HG02642 (cell line): ENCODE results near the gene ARHGEF12.

Experiments
- ATAC-seq: cut with Tn5 transposase; IDR thresholded peaks from one replicate; pipeline ENCODE4 v1.9.1; 2021; ENCODE audit warnings: mild to moderate bottlenecking; ENCODE audit not compliant: unreplicated experiment, poor library complexity

ARHGEF12 gene, protein sequence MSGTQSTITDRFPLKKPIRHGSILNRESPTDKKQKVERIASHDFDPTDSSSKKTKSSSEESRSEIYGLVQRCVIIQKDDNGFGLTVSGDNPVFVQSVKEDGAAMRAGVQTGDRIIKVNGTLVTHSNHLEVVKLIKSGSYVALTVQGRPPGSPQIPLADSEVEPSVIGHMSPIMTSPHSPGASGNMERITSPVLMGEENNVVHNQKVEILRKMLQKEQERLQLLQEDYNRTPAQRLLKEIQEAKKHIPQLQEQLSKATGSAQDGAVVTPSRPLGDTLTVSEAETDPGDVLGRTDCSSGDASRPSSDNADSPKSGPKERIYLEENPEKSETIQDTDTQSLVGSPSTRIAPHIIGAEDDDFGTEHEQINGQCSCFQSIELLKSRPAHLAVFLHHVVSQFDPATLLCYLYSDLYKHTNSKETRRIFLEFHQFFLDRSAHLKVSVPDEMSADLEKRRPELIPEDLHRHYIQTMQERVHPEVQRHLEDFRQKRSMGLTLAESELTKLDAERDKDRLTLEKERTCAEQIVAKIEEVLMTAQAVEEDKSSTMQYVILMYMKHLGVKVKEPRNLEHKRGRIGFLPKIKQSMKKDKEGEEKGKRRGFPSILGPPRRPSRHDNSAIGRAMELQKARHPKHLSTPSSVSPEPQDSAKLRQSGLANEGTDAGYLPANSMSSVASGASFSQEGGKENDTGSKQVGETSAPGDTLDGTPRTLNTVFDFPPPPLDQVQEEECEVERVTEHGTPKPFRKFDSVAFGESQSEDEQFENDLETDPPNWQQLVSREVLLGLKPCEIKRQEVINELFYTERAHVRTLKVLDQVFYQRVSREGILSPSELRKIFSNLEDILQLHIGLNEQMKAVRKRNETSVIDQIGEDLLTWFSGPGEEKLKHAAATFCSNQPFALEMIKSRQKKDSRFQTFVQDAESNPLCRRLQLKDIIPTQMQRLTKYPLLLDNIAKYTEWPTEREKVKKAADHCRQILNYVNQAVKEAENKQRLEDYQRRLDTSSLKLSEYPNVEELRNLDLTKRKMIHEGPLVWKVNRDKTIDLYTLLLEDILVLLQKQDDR (N-terminal part only)

DNA sequence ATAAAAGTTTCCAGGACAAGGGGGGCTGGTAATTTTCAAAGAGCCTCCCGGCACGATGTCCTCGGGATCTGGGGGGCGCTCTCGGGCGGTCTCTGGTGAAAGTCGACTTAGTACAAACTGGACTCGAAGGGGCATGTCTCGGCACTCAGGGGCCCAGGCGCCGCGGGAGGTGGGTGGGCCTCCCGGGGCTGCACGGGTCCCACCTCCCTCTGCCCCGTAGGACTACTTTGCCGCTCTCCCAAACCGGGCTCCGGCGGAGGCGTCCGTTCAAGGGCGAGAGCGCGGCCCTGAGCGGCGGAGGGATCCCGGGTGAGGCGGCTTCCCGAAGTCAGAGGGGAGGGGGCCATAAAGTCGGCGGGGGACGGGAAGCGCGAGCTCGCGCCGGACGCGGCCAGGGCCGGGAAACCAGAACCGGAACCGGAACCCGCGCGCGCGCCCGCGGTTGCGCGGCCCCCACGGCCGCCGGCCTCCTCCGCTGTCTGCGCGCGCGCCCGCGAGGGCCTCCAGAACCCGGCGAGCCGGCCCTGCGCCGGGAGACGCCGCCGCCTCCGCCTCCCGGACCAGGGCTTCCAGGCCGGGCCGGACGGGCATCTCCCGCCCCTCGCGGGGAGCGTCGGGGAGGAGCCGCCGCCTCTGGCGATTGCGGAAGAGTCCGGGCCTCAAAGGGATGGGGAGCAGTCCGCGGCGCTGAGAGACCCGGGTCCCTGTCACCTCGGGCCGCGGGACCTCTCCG lies at the start of gene ARHGEF12:
Gene ARHGEF12 (plus strand): TSS at position 506 of the 733 bp plus-strand sequence. CDS start 831 bp downstream, outside the sequence.
- peak; percentile 64 for ATAC-seq

DNA sequence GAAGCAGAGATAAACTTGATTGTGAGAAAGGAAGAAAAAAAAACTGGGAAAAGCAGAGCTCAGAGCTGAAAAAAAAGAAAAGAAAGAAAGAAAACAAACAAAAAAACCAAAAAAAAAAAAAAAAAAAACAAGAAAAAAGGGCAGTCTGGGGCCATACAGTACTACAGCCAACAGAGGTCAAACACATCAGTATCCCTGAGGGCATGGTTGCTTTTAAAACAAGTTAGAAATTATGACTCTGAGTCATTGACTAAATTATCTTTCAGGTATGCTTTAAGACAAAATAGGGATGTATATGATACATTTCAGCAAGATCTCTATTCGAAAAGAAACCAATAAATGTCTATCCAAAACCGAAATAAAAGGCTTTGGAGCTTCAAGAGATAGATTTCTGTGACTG lies 48.2 kb upstream of the ARHGEF12 start:
- no peak for ATAC-seq

DNA sequence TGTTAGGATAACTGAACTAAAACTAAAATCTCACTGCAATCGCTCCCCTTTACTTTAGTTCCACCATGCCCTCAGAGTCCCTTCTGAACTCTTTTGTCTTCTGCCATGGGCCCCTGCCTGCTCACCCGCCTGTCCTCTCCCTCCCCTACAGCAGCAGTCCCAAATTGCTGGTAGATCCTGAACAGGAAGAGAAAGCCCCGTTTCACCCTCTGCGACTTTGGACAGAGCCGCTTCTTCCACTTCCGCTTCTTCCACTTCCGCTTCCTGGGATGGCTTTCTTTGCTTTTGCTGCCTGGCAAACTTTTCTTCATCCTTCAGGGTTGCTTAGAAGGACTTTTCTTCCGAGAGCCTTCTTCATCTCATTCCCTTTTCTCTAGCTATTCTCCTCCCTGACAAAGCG lies 46.8 kb upstream of the ARHGEF12 start:
- ATAC-seq, result no peak

DNA sequence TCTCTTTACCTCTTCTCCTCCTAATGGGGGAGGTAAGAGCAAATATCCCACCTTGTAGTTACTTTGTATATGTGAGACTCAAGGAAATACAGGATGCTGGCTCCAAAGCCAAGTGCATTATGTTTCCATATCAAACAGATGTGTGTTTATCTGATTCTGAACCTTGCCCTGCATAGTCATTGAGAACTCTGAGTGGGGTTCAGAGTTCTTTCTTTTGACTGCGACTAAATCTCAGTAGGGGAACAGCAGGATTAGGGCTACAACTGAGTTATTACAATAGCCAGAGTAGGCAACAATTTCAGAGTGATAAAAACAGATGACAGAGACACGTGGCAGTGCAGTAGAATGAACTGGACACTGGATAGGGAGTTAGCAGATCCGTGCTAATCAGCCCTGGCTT lies 45.3 kb upstream of the ARHGEF12 start:
- no peak for ATAC-seq

DNA sequence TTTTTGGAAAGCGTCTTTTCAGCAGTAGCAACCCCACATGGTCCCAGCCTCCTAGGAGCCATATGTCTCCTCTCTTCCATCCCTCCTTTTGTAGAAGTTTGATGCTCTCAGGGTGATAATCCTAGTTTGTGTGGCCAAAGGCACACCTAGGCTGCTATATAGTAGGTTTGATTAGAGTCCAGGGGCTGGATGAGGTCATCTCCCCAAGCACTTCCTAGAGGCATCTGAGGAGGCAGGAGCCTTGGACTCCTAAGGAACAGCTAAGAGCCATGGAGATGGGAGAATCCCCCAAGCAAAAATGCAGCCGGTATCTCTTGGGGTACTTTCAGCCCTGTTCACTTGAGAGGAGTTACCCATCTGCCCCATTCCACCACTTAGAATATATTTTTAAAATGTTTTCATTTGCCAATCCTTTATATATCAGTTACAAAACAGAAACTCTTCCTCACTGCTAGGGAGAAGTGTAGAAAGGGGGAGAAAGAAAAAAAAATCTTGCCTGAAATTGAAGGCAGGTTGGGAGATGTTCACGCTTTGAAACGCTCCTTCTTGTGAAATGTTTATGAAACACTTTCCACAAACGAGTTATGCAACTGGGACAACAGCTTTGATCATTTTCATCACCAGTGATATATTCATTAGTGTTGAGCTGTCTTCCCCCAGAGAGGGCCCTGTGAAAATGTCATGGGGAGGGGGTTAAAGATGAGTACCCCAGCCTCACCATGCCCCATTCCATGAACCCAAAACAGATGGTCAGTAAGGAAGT lies 43.0 kb upstream of the ARHGEF12 start:
- no peak for ATAC-seq

DNA sequence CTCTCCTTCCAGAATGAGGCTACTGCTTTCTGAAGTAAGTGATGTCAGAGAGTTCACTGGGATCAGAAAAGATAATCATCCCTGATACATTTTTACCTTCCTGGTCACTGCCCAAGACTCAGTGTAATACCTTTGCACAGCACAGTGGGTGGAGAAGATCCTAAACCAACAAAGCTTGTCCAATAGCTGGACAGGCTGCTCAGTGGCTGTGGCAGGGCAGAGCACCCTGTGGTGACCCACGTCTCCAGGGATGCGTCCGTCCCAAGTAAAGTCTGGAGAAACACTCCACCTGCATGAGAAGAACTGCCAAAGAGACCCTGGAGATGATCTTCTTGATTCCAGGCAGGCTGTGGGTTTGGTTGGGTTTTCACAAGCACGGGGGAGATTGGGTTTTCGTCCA lies 42.1 kb upstream of the ARHGEF12 start:
- ATAC-seq, result no peak

DNA sequence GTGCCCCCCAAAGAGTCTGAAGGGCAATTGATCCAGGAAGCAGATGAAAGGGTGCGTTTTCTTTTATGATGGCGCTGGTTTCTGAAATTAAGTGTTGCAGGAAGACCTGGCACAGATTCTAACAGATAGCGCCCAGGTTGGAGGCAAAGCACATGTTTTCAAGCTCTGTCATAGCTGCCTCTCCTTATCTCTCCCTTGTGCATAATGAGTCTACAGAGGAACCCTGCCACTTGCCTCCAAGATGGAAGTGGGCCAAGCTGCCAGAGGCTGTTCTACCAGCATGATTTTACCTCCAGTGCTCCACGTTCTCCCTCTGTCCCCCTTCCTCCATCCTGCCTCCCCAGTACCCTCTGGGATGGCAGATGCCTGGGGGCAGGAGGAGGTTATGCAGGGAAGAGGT lies 41.1 kb upstream of the ARHGEF12 start:
- ATAC-seq, result no peak

DNA sequence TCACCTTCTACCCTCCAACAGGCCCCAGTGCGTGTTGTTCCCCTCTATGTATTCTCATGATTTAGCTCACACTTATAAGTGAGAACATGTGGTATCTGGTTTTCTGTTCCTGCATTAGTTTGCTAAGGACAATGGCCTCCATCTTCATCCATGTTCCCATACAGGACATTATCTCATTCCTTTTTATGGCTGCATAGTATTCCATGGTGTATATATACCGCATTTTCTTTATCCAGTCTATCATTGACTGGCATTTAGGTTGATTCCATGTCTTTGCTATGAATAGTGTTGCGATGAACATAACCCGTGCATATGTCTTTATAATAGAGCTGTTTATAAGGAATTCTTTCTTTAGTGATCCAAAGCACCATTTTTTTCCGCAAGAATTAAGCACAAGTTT lies 39.7 kb upstream of the ARHGEF12 start:
- no peak for ATAC-seq

DNA sequence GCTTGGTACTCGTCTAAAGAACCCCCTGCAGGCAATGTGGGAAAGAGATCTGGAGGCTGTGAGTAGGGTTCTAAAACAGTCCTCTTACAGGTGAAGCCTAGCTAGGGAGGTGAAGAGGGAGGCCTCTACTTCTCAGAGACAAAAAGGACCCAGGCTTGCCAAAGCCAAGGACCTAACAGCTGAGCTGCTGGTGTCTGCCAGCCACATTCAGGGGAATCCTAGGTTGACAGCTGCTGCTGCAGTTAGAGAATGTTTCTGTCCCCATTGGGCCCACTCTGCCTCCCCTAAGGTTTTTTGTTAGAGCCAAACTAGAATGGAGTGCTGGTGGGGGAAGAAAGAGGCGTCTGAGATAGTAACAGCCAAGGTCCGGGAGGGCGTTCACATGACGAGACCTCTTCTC lies 37.8 kb upstream of the ARHGEF12 start:
- ATAC-seq, result no peak

DNA sequence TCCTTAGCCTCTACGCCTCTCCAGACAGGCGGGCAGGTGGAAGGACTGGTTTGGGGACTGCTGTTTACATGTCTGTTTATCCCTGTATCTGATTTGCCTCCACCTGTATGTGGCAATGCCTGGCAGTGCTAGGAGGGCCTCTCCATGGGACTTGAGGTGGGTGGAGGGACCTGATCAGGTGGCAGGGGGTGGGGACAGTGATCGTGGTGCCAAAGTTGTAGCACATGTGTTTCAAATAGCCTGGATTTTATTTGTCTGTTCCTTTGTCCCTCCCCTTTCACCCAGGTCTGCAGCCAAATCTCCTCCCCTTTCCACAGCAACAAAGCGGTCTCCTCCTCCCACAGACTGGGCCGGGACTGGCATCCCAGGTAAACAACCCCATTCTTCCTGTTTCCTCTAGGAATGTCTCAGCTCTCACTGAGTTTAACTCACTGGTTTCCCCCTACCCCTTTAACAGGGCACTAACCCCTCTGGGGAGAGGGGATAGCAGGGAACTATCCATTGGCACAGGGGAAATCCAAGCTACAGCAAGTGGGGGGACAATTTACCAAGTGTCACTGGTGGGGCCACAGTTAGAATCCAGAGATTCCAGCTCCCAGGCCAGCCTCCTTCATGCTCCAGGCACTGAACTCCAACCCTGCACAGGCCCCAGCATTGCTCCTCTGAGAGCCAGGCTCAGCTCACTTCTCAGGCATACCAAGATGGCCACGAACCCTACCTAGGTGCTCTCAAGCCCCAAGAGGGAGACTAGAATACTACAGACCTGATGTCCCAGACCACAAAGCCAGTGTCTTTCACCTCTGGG lies 34.0 kb upstream of the ARHGEF12 start:
- no peak for ATAC-seq

DNA sequence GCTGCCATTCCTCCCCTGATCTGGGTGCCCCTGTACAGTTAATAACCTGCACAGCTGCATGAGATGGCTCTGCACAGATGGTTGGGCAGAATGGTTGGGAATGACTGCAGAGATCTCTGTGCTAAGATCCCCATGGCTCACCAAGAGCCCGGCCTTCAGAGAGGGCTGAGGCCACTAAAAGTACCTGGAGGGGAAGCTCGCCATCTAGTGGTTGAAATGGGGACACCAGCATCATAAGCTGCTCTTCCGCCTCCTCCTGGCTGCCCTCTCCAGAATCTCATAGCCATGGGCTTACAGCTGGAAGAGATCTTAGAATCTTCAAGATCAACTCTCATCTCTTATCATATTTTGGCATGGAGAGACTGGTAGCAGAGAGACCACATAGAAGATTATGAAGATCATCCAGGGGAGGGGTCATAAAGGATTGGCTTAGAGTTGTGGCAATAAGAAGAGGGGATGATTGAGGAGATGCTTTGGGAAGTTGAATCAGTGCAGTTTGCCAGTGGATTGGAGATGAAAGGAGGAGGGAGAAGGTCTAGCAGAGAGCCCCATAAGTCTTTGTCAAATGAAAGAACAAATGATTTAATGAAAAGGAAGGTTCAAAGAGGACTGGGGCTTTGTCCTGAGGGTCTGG lies 33.1 kb upstream of the ARHGEF12 start:
- ATAC-seq, result peak; percentile 65

DNA sequence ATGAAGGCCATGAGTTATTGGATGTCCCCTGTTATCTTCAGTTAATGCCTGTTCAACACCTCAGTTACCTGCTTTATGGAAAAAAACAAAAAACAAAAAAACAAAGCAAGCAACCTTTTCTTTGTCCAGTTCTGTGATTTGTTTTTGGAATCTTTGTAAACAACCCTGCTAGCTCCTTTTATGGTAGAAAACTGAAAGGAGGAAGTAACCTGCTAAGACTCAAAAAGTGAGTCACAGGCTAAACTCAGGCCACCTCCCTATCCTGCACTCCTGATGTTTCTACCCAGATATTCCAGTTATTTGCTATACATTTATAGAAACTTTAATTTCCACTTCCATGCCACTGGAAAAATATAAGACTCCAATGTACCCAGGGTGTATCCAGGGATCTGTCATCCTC lies 31.7 kb upstream of the ARHGEF12 start:
- no peak for ATAC-seq

DNA sequence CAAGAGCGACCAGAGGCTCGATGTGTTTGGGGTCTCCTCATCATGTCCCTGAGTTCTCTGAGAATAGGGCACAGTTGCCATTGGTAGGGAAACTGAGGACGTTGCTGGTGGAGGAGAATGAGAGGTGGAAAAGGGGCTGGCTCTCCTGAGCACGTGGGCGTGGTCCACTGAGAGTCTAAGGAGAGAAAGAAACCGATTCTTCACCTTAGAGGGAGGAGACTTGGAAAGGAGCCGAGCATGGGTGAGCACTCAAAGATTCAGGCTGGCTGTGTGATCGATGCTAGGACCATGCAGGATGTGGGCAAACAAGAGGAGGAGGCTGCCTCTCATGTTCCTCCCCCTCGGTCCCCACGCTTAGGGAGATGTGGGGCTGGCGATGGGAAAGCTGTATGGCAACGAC lies 30.9 kb upstream of the ARHGEF12 start:
- no peak for ATAC-seq

DNA sequence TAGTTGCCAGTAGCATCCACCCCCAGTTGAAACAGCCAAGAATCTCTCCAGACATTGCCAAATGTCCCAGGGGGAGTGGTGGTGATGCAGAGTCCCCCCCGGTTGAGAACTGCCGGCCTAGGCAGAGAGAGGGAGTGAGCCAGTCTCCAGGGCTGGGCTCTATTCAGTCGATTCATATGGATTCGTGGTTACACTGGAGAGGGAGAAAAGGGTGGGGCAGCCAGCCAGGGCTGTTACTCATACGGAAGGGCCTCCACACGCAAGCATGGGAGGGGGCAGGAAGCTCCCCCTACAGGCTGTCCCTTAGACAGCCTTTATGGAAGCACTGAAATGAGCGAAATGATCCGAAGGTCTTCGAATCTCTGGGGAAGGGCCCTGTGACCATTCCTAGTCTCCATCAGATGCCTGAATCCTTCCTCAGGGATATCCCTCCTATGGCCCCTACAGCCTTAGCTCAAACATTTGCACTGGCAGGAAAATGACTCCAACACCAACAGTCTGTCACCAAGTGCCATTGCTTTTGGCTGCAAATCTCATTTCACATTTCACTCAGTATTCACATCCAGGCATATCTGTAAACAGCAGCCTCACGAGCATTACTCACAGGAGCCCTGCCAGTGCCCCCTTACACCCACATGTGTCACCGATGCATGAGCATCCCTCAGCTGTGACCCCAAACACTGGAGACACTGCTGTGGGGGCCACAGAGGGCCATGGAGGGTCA lies 29.5 kb upstream of the ARHGEF12 start:
- no peak for ATAC-seq

DNA sequence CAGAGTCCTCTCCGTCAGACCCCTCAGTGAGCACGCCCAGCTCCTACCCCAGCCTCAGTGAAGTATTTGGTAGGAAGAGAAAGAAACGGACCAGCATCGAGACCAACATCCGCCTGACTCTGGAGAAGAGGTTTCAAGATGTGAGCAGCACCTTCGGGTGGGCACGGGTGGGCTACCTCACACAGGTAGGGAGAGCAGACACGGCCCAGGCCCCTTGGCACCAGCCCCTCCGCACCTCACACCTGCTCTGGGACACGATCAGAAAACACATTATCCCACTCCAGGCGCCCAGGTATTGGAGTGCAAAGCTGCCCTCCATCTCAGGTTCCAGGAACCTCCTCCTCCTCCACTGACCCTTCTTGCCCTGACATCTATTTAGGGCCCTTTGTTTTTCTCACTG lies 28.7 kb upstream of the ARHGEF12 start:
- ATAC-seq, result no peak

DNA sequence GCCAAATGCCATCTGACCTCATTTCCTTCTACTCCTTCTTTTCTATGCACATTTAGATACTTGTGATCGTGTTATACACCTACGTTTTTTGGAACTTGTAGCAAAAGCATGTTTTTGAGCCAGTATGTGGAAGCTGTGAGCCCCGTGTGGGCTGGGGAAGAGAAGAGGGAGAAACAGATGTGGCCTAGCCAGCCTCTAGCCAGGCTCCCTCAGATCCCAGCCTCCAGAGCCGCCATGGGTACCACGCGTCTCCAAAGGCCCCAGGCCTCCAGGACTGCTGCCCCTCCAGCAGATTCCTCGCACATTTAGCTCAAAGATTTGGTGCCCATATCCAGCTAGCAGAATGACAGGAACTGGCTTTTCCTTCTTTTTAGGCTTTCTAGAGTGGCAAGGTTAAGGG lies 28.1 kb upstream of the ARHGEF12 start:
- no peak for ATAC-seq

DNA sequence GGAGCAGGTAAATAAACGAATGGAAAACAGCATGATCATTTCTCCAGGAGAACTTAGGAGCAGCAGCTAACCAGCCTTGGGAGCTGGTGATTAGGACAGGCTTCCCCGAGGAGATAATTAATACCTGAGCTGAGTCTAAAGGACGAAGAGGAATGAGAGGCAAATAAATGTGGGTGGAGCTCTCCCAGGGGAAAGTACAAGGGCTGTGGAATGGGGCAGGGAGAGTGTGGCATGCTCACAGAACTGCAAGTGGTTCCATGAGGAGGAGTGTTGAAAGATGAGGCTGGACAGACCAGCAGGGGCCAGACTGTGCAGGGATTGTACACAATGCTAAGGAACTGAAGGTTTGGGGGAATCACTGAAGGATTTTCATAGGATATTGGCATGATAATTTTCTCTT lies 25.3 kb upstream of the ARHGEF12 start:
- no peak for ATAC-seq

DNA sequence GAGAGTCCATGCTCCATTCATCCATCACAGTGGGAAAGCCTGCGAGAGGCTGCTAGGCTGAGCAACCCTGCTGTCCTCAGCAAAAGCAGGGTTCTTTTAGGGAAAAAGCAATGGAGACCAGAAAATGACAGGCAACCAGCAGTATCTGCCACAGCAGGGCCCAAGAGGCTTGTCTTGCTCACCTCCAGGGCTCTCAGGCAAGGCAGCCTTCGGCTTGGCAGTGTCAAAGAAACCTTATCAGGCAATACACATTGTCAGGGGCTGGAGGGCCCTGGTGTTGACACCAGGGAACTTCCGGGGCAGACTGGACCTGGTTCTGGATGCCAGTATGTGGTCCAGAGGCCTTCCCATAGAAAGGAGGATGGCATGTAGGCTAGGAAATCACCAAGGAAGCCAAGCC lies 21.4 kb upstream of the ARHGEF12 start:
- ATAC-seq, result no peak
